B cell (primary cell): Measurements from ENCODE around the gene TBRG4.

Experiments
- EZH2 ChIP-seq: IDR thresholded peaks from 2 replicates; pipeline ENCODE4 v1.6.1; 2012; ENCODE audit warnings: borderline replicate concordance, low read depth, mild to moderate bottlenecking, moderate library complexity, low read length; ENCODE audit not compliant: insufficient read depth, poor library complexity, severe bottlenecking
- TF ChIP-seq, protein P1 (sequence below): fragments of 200-600 bp; IDR thresholded peaks from one replicate; pipeline ENCODE4 v1.8.0; 2022; ENCODE audit warnings: antibody characterized with exemption, mild to moderate bottlenecking

- TF ChIP-seq, protein P1, sequence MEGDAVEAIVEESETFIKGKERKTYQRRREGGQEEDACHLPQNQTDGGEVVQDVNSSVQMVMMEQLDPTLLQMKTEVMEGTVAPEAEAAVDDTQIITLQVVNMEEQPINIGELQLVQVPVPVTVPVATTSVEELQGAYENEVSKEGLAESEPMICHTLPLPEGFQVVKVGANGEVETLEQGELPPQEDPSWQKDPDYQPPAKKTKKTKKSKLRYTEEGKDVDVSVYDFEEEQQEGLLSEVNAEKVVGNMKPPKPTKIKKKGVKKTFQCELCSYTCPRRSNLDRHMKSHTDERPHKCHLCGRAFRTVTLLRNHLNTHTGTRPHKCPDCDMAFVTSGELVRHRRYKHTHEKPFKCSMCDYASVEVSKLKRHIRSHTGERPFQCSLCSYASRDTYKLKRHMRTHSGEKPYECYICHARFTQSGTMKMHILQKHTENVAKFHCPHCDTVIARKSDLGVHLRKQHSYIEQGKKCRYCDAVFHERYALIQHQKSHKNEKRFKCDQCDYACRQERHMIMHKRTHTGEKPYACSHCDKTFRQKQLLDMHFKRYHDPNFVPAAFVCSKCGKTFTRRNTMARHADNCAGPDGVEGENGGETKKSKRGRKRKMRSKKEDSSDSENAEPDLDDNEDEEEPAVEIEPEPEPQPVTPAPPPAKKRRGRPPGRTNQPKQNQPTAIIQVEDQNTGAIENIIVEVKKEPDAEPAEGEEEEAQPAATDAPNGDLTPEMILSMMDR: no peak
- TF ChIP-seq EZH2: no peak
Observed at GRCh38 chr7:45149606-45150005, 38.1 kb upstream of the TBRG4 start.
